ENCODE measurements around the gene KCNAB2. TPM values are rescaled to one million over a fixed set of nuclear protein-coding genes. Genes with fewer than 3 reads are reported as not detected.

KCNAB2 gene
- 1.6 and 2.7 TPM in 2 replicates for total RNA-seq

DNA sequence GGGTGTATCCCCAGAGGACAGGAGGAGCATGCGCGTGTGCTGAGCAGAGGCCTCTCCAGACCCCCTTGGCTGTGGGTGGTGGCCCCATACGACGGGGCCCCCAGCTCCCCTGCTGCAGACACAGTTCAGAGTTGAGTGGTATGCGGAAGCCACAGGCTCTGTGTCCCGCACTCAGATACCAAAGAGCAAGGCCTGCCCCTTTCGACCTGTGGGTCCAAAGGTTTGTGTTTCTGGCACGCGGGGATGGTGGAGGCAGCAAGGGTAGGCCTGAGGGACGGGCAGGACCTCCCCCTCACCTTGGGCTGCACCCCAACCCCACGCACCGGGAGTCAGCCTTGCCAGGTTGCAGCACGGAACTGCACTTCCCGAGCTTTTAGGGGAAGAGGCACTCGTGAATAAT is at the start of gene KCNAB2:
KCNAB2 (plus strand) TSS at position 328 of the 400 bp plus-strand sequence. CDS start 5,649 bp downstream, outside the sequence.
- TF ChIP-seq, protein P1, sequence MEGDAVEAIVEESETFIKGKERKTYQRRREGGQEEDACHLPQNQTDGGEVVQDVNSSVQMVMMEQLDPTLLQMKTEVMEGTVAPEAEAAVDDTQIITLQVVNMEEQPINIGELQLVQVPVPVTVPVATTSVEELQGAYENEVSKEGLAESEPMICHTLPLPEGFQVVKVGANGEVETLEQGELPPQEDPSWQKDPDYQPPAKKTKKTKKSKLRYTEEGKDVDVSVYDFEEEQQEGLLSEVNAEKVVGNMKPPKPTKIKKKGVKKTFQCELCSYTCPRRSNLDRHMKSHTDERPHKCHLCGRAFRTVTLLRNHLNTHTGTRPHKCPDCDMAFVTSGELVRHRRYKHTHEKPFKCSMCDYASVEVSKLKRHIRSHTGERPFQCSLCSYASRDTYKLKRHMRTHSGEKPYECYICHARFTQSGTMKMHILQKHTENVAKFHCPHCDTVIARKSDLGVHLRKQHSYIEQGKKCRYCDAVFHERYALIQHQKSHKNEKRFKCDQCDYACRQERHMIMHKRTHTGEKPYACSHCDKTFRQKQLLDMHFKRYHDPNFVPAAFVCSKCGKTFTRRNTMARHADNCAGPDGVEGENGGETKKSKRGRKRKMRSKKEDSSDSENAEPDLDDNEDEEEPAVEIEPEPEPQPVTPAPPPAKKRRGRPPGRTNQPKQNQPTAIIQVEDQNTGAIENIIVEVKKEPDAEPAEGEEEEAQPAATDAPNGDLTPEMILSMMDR (IDR thresholded peaks at IDR 0.05; ENCODE audit: insufficient read depth, low read length, poor library complexity, severe bottlenecking), result no peak
- no peak within 1 kb of the TSS for H3K4me3 ChIP-seq (ENCODE audit: low read depth, low read length)
- no peak for DNase-seq (ENCODE audit: low read depth)
- peaks cover 32% of the 10 kb centered on the region for H3K27me3 ChIP-seq (ENCODE audit: control insufficient read depth, insufficient read depth, low read length)
- H3K36me3 ChIP-seq (ENCODE audit: control insufficient read depth, insufficient read depth, low read length), result no peaks in the 10 kb centered on the region

DNA sequence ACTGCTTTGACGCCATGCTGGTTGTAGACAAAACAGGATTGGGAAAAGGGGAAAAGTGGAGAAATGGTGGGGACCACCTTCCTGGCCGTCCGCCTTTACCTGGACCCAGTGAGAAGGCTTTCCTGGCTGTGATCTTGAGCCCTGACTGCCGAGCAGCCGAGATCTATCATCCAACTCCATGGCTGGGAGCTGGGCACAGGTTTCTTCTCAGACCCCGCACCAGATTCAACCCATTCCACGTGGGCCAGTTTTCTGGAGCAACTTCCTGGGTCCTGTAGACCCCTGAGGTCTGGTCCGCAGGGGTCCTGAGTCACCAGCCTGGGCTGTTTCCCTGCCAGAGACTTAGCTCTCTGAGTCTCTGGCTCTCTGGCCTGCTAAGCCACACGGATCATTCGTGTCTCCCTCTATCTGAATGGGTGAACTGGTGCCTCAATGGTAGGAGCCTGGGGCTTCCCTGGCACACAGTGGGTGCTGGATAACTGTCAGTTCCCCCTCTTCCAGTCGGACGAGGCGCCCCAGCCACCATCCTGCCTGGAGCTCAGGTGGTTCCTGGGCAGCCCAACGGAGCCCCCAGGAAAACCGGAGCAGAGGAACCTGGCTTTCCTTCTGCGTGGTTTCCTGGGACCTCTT is 48.9 kb upstream of the KCNAB2 start:
- no peak for DNase-seq (ENCODE audit: low read depth)
- H3K36me3 ChIP-seq (ENCODE audit: control insufficient read depth, insufficient read depth, low read length), result no peaks in the 10 kb centered on the region
- TF ChIP-seq, protein P1 (IDR thresholded peaks at IDR 0.05; ENCODE audit: insufficient read depth, low read length, poor library complexity, severe bottlenecking), result no peak
- no peaks in the 10 kb centered on the region for H3K27me3 ChIP-seq (ENCODE audit: control insufficient read depth, insufficient read depth, low read length)
- H3K4me3 ChIP-seq (ENCODE audit: low read depth, low read length), result no peak overlapping the region

DNA sequence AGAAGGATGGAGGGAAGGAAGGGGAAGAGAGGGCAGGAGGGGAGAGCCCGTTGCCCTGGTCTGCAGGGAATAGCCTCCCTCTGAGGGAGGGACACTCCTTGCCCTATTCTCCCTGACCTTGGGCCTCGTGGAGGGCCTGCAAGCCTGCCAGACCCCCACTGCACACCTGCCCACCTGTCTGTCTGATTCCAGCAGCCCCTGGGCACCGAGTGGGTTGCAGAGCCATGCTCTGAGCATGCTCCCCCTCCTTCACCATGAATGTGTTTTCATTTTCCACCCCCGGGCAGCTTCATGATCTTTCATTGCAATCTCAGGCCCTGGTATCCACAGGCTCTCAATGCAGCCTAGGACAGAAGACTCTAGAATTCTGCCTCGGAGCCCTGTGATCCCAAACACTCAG is 48.4 kb upstream of the KCNAB2 start:
- DNase-seq (ENCODE audit: low read depth), result no peak
- Histone ChIP-seq H3K36me3 (ENCODE audit: control insufficient read depth, insufficient read depth, low read length) (no peaks in the 10 kb centered on the region), H3K4me3 (ENCODE audit: low read depth, low read length) (no peak overlapping the region), H3K27me3 (ENCODE audit: control insufficient read depth, insufficient read depth, low read length) (peaks cover 3% of the 10 kb centered on the region)
- TF ChIP-seq, protein P1 (IDR thresholded peaks at IDR 0.05; ENCODE audit: insufficient read depth, low read length, poor library complexity, severe bottlenecking), result no peak

DNA sequence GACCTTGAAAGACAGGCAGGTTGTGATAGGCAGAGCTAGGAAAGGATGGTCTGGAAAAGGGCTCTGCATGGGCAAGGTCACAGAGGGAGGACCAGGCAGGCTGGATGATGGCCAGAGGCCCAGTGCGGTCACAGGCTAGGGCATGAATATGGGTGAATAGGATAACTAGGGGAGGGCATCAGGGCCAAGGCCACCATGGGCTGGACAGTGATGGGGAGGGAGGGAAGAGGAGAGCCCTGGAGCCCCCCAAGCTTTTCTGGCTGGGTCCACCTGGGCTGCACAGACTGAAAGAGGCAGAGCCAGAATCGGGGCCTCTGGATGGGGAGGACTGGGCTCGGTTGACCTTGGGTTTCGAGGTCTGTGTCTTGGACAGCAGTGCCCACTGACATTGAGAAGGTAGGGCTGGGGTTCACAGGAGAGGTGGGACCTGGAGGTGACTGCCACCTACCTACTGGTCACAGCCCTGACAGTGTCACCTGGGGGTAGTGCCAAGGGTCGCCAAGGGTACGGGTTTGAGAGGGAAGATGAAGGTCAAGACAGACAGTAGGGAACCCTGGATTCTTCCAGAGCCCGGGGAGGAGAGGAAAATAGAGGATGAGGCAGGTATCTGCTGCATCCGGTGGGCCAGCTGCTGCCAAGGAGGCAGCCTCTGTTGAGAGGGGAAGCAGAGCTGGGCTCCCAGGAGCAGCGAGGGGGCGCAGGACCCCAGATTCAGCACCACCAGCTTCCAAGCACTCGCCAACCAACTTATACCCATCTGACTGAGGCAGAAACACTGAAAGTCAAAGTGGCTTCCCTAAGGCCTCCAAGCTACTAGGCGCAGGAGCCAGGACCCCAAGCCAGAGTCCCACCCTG is 47.4 kb upstream of the KCNAB2 start:
- TF ChIP-seq, protein P1 (IDR thresholded peaks at IDR 0.05; ENCODE audit: insufficient read depth, low read length, poor library complexity, severe bottlenecking), result no peak
- H3K27me3 ChIP-seq (ENCODE audit: control insufficient read depth, insufficient read depth, low read length), result peaks cover 12% of the 10 kb centered on the region
- no peak overlapping the region for H3K4me3 ChIP-seq (ENCODE audit: low read depth, low read length)
- H3K36me3 ChIP-seq (ENCODE audit: control insufficient read depth, insufficient read depth, low read length), result no peaks in the 10 kb centered on the region
- DNase-seq (ENCODE audit: low read depth), result no peak

DNA sequence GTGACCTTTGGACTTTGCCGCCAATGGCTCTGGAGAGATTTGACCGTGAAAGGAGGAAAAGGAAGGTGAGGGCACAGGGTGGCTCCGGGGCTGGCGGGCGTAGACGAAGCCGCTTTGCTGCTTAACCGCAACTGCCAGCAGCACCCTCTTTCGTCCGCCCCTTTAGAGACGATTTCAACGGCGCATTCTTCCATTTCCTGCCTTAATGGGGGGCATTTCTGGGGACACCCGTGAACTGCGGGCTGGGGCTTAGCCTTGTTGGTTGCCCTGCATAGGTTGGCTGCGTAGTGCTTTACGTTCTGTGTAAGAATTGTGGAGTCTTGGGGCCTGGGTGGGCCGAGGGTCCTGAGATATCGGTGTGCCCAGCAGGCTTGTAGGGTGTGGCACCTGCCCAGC is 46.8 kb upstream of the KCNAB2 start:
- DNase-seq (ENCODE audit: low read depth), result no peak
- TF ChIP-seq, protein P1 (IDR thresholded peaks at IDR 0.05; ENCODE audit: insufficient read depth, low read length, poor library complexity, severe bottlenecking), result no peak
- Histone ChIP-seq H3K4me3 (ENCODE audit: low read depth, low read length) (no peak overlapping the region), H3K36me3 (ENCODE audit: control insufficient read depth, insufficient read depth, low read length) (no peaks in the 10 kb centered on the region), H3K27me3 (ENCODE audit: control insufficient read depth, insufficient read depth, low read length) (peaks cover 16% of the 10 kb centered on the region)
